HepG2 (cell line): ENCODE measurements around the gene PPP1CC. TPM values are rescaled to one million over a fixed set of nuclear protein-coding genes. Genes with fewer than 3 reads are reported as not detected.
A peak's percentile ranks its signal among the peaks of the same experiment; 100 is the strongest.

Experiments used
- ATAC-seq: fragments of 200-7000 bp; cut with Tn5 transposase; 3 replicates; pipeline ENCODE4 v1.9.1; 2020; ENCODE audit warnings: mild to moderate bottlenecking, moderate library complexity
- BruUV-seq: library from RNA; stranded (reverse); fragments of 400-500 nt; replicated peaks from 2 replicates; lab custom pipeline; 2021; lab: Mats Ljungman, UMichigan
- CTCF ChIA-PET: fragments of 300-600 bp; formaldehyde crosslinking; extraction: SDS; loops from one replicate; lab custom pipeline; 2021; ENCODE audit warnings: low total read pairs, inconsistent platforms, low intra/inter-chr PET ratio; lab: Yijun Ruan, JAX
- POLR2A ChIA-PET: fragments of 350-600 bp; sonication (Branson Sonifier 250); formaldehyde crosslinking; loops from one replicate; lab custom pipeline; 2020; ENCODE audit warnings: antibody characterized with exemption, inconsistent platforms; lab: Yijun Ruan, JAX
- DNase-seq: peaks from one replicate; pipeline ENCODE4 v3.0.0-alpha.2; 2015; ENCODE audit warnings: low spot score
- FAIRE-seq: peaks from 3 replicates; lab custom pipeline; 2011; peaks lifted over from hg19 to GRCh38; lab: Jason Lieb, UNC
- H2AFZ ChIP-seq: one replicate; pipeline ENCODE4 v1.6.1; 2011; ENCODE audit warnings: low read length, inconsistent platforms
- H3K27ac ChIP-seq: fragments of 300-600 bp; 3 replicates; pipeline ENCODE4 v1.8.0; 2011; ENCODE audit warnings: mixed run types, mild to moderate bottlenecking, mixed read lengths, low read length, inconsistent platforms; ENCODE audit not compliant: insufficient read depth; ENCODE audit errors: extremely low read length
- H3K27me3 ChIP-seq, 2 experiments: fragments of 200-600 bp in 1 of 2; 2 replicates in 1 of 2; 3 replicates in 1 of 2; pipeline versions ENCODE4 v1.6.0 to v1.8.0; 2011; ENCODE audit warnings: low read length in 2 of 2, mild to moderate bottlenecking in 2 of 2, moderate library complexity in 2 of 2, inconsistent platforms in 1 of 2; ENCODE audit not compliant: insufficient read depth in 2 of 2, control insufficient read depth in 1 of 2
- H3K36me3 ChIP-seq, 2 experiments: fragments of 200-600 bp in 1 of 2; replicated peaks in 1 of 2; 2 replicates in 1 of 2; 3 replicates in 1 of 2; pipeline versions ENCODE4 v1.5.1 to v1.8.0; 2011; ENCODE audit warnings: low read length in 2 of 2, inconsistent platforms in 1 of 2; ENCODE audit not compliant: insufficient read depth in 2 of 2, control insufficient read depth in 1 of 2
- H3K4me1 ChIP-seq: 2 replicates; pipeline ENCODE4 v1.5.1; 2012; ENCODE audit warnings: low read length, inconsistent platforms; ENCODE audit not compliant: insufficient read depth
- H3K4me2 ChIP-seq: 2 replicates; pipeline ENCODE4 v1.6.0; 2011; ENCODE audit warnings: low read depth, low read length, inconsistent platforms
- H3K4me3 ChIP-seq, 3 experiments: fragments of 200-600 bp in 1 of 3; sonication (generic), shearing (Covaris generic) in 1 of 3; replicated peaks in 1 of 3; 2 replicates each; pipeline ENCODE4 v1.5.1; 2011 to 2016; ENCODE audit warnings: low read length in 3 of 3, inconsistent platforms in 2 of 3, low read depth in 2 of 3, mild to moderate bottlenecking in 2 of 3, control low read depth in 1 of 3, mixed read lengths in 1 of 3; ENCODE audit not compliant: insufficient read depth in 1 of 3
- H3K79me2 ChIP-seq: one replicate; pipeline ENCODE4 v1.6.1; 2011; ENCODE audit warnings: low read length, inconsistent platforms; ENCODE audit not compliant: insufficient read depth
- H3K9ac ChIP-seq: 2 replicates; pipeline ENCODE4 v1.6.0; 2011; ENCODE audit warnings: mild to moderate bottlenecking, low read depth, low read length, inconsistent platforms; ENCODE audit not compliant: insufficient read depth
- H3K9me3 ChIP-seq: 2 replicates; pipeline ENCODE4 v1.5.1; 2012; ENCODE audit warnings: mild to moderate bottlenecking, low read length
- H4K20me1 ChIP-seq: 2 replicates; pipeline ENCODE4 v1.6.0; 2011; ENCODE audit warnings: inconsistent platforms, mild to moderate bottlenecking, low read length, moderate library complexity; ENCODE audit not compliant: insufficient read depth
- ATF7-NPFF ChIP-seq: sonication (generic); formaldehyde crosslinking; IDR thresholded peaks from 2 replicates; pipeline ENCODE4 v1.8.1; 2023; ENCODE audit warnings: mild to moderate bottlenecking, low read depth, missing genetic modification reagents, moderate library complexity
- GLI4 ChIP-seq: sonication (generic); formaldehyde crosslinking; IDR thresholded peaks from 2 replicates; pipeline ENCODE4 v1.5.1; 2020; ENCODE audit warnings: missing genetic modification reagents, mild to moderate bottlenecking, moderate library complexity, borderline replicate concordance
- RARG ChIP-seq: sonication (generic); formaldehyde crosslinking; IDR thresholded peaks from 2 replicates; pipeline ENCODE4 v1.4.0; 2020; ENCODE audit warnings: low read depth, mild to moderate bottlenecking, missing genetic modification reagents
- SAP130 ChIP-seq: IDR thresholded peaks from 2 replicates; pipeline ENCODE4 v1.6.1; 2016; ENCODE audit warnings: low read depth
- SCMH1 ChIP-seq: sonication (generic); formaldehyde crosslinking; IDR thresholded peaks from 2 replicates; pipeline ENCODE4 v1.9.0; 2021; ENCODE audit warnings: missing genetic modification reagents, mild to moderate bottlenecking, borderline replicate concordance
- ZNF607 ChIP-seq: sonication (generic); formaldehyde crosslinking; IDR thresholded peaks from 2 replicates; pipeline ENCODE4 v1.5.1; 2020; ENCODE audit warnings: missing genetic modification reagents, mild to moderate bottlenecking, borderline replicate concordance
- ZNF652 ChIP-seq: IDR thresholded peaks from 2 replicates; pipeline ENCODE4 v1.6.1; 2016; ENCODE audit warnings: low read depth, borderline replicate concordance
- WGBS: methylation state at CpG from one replicate; pipeline ENCODE4 v1.1.6; 2017; ENCODE audit warnings: low lambda C conversion rate; 5-methylcytosine and 5-hydroxymethylcytosine counted together
- in situ Hi-C: cut with HindIII; loops from 2 replicates; pipeline ENCODE4 v1.10.0; 2017; ENCODE audit warnings: low pct_unique_long_range_greater_than_20kb; ENCODE audit not compliant: extremely low pct_ligation_motif_present
- intact Hi-C: fragments of 100-400 bp; cut with micrococcal nuclease; formaldehyde crosslinking; loops from one replicate; pipeline ENCODE4 v1.10.0; 2022; ENCODE audit not compliant: unreplicated experiment
- polyA plus RNA-seq, 8 experiments: library from polyadenylated mRNA; depleted of rRNA in 3 of 8; stranded (reverse) in 7 of 8; unstranded in 1 of 8; fragments of >200 nt; fragmentation: Illumina TruSeq in 4 of 8; extraction: Trizol in 4 of 8; gene quantifications; 2 replicates each; pipeline versions ENCODE4 v1.2.1 to v1.2.3, GENCODE V29; 2011 to 2016; ENCODE audit warnings: low read depth in 4 of 8, missing spikeins in 1 of 8, mixed read lengths in 1 of 8; ENCODE audit not compliant: insufficient read depth in 1 of 8
- total RNA-seq, 5 experiments: library from RNA; depleted of rRNA; stranded (reverse); fragments of >200 nt; fragmentation: Illumina TruSeq; extraction: Trizol; gene quantifications; 2 replicates each; pipeline ENCODE4 v1.2.3, GENCODE V29; 2016; ENCODE audit warnings: low read depth in 1 of 5
- TF ChIP-seq, protein P1 (sequence below): sonication (generic); formaldehyde crosslinking; IDR thresholded peaks from 2 replicates; pipeline ENCODE4 v1.4.0; 2020; ENCODE audit warnings: mild to moderate bottlenecking, missing genetic modification reagents
- TF ChIP-seq, protein P2 (sequence below): sonication (generic); formaldehyde crosslinking; conservative IDR thresholded peaks from 2 replicates; pipeline ENCODE4 v1.4.0; 2020; ENCODE audit warnings: missing genetic modification reagents
- TF ChIP-seq, protein P3 (sequence below): sonication (generic); formaldehyde crosslinking; IDR thresholded peaks from 2 replicates; pipeline ENCODE4 v1.8.1; 2023; ENCODE audit warnings: mild to moderate bottlenecking, missing genetic modification reagents
- TF ChIP-seq, protein P4 (sequence below): sonication (generic); formaldehyde crosslinking; IDR thresholded peaks from 2 replicates; pipeline ENCODE4 v1.5.1; 2020; ENCODE audit warnings: missing genetic modification reagents, mild to moderate bottlenecking, borderline replicate concordance
- TF ChIP-seq, protein P5 (sequence below): sonication (generic); formaldehyde crosslinking; IDR thresholded peaks from 2 replicates; pipeline ENCODE4 v1.4.0; 2020; ENCODE audit warnings: missing genetic modification reagents

Gene PPP1CC
- total and polyA plus RNA-seq, 2 of the 13 experiments (the other 11 are each of a cell fraction or from before 2014, with no cell fraction given), result 178 to 187 TPM

DNA sequence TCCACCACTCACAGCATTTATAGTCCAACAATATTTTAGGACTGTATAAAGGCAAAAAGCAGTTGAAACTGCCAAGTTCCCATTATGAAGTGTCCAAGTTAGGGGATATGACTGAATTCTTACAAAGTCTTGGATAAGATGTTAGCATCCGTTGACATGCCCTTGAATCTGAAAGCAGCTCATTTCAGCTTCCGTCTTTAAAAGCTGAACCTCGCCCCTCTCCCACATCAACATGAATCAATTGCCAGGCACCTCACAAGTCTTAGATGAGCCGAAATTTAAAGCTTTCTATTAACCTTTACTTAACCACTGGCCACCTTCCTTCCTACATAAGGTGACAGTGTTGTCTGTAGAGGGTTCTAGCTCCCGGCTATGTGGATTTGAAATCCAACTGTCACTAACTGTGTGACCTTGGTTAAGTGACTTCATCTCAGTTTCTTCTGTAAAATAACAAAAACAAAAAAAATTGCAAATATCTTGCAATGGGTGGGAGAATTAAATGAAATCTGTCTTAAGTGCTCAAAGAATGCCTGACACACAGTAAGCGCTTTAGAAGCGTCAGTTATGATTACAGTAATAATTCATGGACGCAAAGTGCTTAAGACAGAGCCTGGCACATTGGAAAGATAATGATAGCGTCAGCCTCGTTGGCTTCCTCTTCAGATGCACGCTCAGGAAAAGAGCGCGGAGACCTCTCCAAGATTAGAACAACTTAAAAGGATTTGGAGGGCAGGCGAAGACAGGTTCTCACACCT is 1.2 kb downstream of the PPP1CC start:
- ChIA-PET POLR2A (interaction anchor here (1.3 kb wide), 1 partner anchor 10 kb away, joined by 3 read pairs; no protein-coding TSS in a partner anchor), CTCF (no interaction called here)
- DNase-seq (no peak), ATAC-seq (no peak), FAIRE-seq (peak; percentile 50)
- Histone ChIP-seq H3K9ac (peak overlapping the region; percentile 94), H3K9me3 (no peaks in the 10 kb centered on the region), H3K4me2 (peak overlapping the region; percentile 78), H2AFZ (no peak overlapping the region), H3K4me3 (peak overlapping the region; percentile 86 to 96 (median 96)), H3K4me1 (peaks cover 60% of the 10 kb centered on the region), H3K36me3 (peaks cover 1 to 6% of the 10 kb centered on the region in 2 experiments; a peak in 3 of 5 replicates), H3K27me3 (no peaks in the 10 kb centered on the region; a peak in 1 of 5 replicates), H4K20me1 (peaks cover 56% of the 10 kb centered on the region), H3K79me2 (peaks cover 59% of the 10 kb centered on the region), H3K27ac (peak overlapping the region; percentile 87)
- WGBS, result under 1% methylated on average over 14 of the region's 14 CpGs
- in situ Hi-C loops, result loop anchor here (5.0 kb wide), 1 partner anchor 86 kb away; no protein-coding TSS in a partner anchor
- intact Hi-C loops, result loop anchor here (5.0 kb wide), 1 partner anchor 86 kb away; no protein-coding TSS in a partner anchor
- TSS peak; percentile 60 for BruUV-seq
- peak; percentile 52; the same call in 1 of the 2 replicates for TF ChIP-seq ZNF652 (CRISPR knock-in tag)
- TF ChIP-seq GLI4, result 0 out of 2 replicates have a peak, but pooled peaks have one; percentile 25
- TF ChIP-seq, protein P1, sequence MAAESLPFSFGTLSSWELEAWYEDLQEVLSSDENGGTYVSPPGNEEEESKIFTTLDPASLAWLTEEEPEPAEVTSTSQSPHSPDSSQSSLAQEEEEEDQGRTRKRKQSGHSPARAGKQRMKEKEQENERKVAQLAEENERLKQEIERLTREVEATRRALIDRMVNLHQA, result no peak
- no peak for TF ChIP-seq SCMH1 (CRISPR knock-in tag)
- TF ChIP-seq, protein P2, sequence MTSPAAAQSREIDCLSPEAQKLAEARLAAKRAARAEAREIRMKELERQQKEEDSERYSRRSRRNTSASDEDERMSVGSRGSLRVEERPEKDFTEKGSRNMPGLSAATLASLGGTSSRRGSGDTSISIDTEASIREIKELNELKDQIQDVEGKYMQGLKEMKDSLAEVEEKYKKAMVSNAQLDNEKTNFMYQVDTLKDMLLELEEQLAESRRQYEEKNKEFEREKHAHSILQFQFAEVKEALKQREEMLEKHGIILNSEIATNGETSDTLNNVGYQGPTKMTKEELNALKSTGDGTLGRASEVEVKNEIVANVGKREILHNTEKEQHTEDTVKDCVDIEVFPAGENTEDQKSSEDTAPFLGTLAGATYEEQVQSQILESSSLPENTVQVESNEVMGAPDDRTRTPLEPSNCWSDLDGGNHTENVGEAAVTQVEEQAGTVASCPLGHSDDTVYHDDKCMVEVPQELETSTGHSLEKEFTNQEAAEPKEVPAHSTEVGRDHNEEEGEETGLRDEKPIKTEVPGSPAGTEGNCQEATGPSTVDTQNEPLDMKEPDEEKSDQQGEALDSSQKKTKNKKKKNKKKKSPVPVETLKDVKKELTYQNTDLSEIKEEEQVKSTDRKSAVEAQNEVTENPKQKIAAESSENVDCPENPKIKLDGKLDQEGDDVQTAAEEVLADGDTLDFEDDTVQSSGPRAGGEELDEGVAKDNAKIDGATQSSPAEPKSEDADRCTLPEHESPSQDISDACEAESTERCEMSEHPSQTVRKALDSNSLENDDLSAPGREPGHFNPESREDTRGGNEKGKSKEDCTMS (CRISPR knock-in tag), result no peak
- TF ChIP-seq, protein P3, sequence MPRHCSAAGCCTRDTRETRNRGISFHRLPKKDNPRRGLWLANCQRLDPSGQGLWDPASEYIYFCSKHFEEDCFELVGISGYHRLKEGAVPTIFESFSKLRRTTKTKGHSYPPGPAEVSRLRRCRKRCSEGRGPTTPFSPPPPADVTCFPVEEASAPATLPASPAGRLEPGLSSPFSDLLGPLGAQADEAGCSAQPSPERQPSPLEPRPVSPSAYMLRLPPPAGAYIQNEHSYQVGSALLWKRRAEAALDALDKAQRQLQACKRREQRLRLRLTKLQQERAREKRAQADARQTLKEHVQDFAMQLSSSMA (CRISPR knock-in tag), result no peak
- TF ChIP-seq RARG (CRISPR knock-in tag), result no peak
- TF ChIP-seq ZNF607 (CRISPR knock-in tag), result no peak; the same call in 1 of the 2 replicates
- TF ChIP-seq, protein P4, sequence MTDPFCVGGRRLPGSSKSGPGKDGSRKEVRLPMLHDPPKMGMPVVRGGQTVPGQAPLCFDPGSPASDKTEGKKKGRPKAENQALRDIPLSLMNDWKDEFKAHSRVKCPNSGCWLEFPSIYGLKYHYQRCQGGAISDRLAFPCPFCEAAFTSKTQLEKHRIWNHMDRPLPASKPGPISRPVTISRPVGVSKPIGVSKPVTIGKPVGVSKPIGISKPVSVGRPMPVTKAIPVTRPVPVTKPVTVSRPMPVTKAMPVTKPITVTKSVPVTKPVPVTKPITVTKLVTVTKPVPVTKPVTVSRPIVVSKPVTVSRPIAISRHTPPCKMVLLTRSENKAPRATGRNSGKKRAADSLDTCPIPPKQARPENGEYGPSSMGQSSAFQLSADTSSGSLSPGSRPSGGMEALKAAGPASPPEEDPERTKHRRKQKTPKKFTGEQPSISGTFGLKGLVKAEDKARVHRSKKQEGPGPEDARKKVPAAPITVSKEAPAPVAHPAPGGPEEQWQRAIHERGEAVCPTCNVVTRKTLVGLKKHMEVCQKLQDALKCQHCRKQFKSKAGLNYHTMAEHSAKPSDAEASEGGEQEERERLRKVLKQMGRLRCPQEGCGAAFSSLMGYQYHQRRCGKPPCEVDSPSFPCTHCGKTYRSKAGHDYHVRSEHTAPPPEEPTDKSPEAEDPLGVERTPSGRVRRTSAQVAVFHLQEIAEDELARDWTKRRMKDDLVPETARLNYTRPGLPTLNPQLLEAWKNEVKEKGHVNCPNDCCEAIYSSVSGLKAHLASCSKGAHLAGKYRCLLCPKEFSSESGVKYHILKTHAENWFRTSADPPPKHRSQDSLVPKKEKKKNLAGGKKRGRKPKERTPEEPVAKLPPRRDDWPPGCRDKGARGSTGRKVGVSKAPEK (CRISPR knock-in tag), result peak; percentile 51; the same call in 1 of the 2 replicates
- TF ChIP-seq, protein P5, sequence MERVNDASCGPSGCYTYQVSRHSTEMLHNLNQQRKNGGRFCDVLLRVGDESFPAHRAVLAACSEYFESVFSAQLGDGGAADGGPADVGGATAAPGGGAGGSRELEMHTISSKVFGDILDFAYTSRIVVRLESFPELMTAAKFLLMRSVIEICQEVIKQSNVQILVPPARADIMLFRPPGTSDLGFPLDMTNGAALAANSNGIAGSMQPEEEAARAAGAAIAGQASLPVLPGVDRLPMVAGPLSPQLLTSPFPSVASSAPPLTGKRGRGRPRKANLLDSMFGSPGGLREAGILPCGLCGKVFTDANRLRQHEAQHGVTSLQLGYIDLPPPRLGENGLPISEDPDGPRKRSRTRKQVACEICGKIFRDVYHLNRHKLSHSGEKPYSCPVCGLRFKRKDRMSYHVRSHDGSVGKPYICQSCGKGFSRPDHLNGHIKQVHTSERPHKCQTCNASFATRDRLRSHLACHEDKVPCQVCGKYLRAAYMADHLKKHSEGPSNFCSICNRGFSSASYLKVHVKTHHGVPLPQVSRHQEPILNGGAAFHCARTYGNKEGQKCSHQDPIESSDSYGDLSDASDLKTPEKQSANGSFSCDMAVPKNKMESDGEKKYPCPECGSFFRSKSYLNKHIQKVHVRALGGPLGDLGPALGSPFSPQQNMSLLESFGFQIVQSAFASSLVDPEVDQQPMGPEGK (CRISPR knock-in tag), result no peak
- TF ChIP-seq ATF7-NPFF (CRISPR knock-in tag), result no peak
- 0 out of 2 replicates have a peak, but pooled peaks have one; percentile 41 for TF ChIP-seq SAP130 (CRISPR knock-in tag)
